K562 (cell line): ENCODE data around the gene USP48. TPM values are rescaled to one million over a fixed set of nuclear protein-coding genes. Genes with fewer than 3 reads are reported as not detected.

ENCODE experiments used
- ATF6 ChIP-seq: sonication (generic); formaldehyde crosslinking; IDR thresholded peaks from 2 replicates; pipeline ENCODE4 v1.4.0; 2020; ENCODE audit warnings: mild to moderate bottlenecking, missing genetic modification reagents
- BCL6 ChIP-seq: fragments of 250-450 bp; sonication (Bioruptor Pico); IDR thresholded peaks from 2 replicates; pipeline ENCODE4 v1.4.0; 2020
- CLOCK ChIP-seq: fragments of 250-450 bp; sonication (Bioruptor Pico); IDR thresholded peaks from 2 replicates; pipeline ENCODE4 v1.4.0; 2020; ENCODE audit warnings: mild to moderate bottlenecking, moderate library complexity, borderline replicate concordance
- CTBP1 ChIP-seq: fragments of 450-650 bp; IDR thresholded peaks from 2 replicates; pipeline ENCODE4 v1.6.1; 2016; ENCODE audit warnings: borderline replicate concordance
- DPF2 ChIP-seq: fragments of 450-650 bp; IDR thresholded peaks from 2 replicates; pipeline ENCODE4 v1.6.1; 2016
- GABPB2 ChIP-seq: fragments of 250-450 bp; sonication (Bioruptor Pico); conservative IDR thresholded peaks from 2 replicates; pipeline ENCODE4 v1.5.1; 2021; ENCODE audit warnings: mild to moderate bottlenecking
- MEIS2 ChIP-seq: fragments of 450-650 bp; IDR thresholded peaks from 2 replicates; pipeline ENCODE4 v1.6.1; 2014; ENCODE audit warnings: mild to moderate bottlenecking; ENCODE audit not compliant: partially characterized antibody
- MITF ChIP-seq: IDR thresholded peaks from 2 replicates; pipeline ENCODE4 v1.6.1; 2014; ENCODE audit warnings: antibody characterized with exemption
- MTF1 ChIP-seq: fragments of 250-450 bp; sonication (Bioruptor Pico); IDR thresholded peaks from 2 replicates; pipeline ENCODE4 v1.9.0; 2021; ENCODE audit warnings: moderate library complexity, mild to moderate bottlenecking, inconsistent platforms, borderline replicate concordance
- PRPF4 ChIP-seq: fragments of 200-400 bp; formaldehyde crosslinking; IDR thresholded peaks from one replicate; pipeline ENCODE4 v1.6.1; 2017; ENCODE audit warnings: low read length, low read depth, mild to moderate bottlenecking; ENCODE audit not compliant: insufficient read depth, poor library complexity, severe bottlenecking
- SMC3 ChIP-seq: conservative IDR thresholded peaks from 2 replicates; pipeline ENCODE4 v1.6.1; 2011; ENCODE audit warnings: low read depth, low read length, improper control_type of control experiment; ENCODE audit not compliant: insufficient read depth
- SP1 ChIP-seq: sonication (generic); formaldehyde crosslinking; IDR thresholded peaks from 2 replicates; pipeline ENCODE4 v1.8.1; 2022; ENCODE audit warnings: mild to moderate bottlenecking, missing genetic modification reagents
- STAG1 ChIP-seq: sonication (generic); formaldehyde crosslinking; IDR thresholded peaks from 2 replicates; pipeline ENCODE4 v1.5.0; 2020; ENCODE audit warnings: missing genetic modification reagents, borderline replicate concordance
- ZBTB33 ChIP-seq: sonication (generic); formaldehyde crosslinking; IDR thresholded peaks from 2 replicates; pipeline ENCODE4 v1.8.1; 2023; ENCODE audit warnings: mild to moderate bottlenecking, missing genetic modification reagents
- ZC3H8 ChIP-seq: fragments of 450-650 bp; IDR thresholded peaks from 2 replicates; pipeline ENCODE4 v1.6.1; 2017
- ZNF398 ChIP-seq: fragments of 250-450 bp; sonication (Bioruptor Pico); IDR thresholded peaks from 2 replicates; pipeline ENCODE4 v1.8.0; 2021; ENCODE audit warnings: moderate library complexity, mild to moderate bottlenecking, inconsistent platforms
- ZNF785 ChIP-seq: fragments of 250-450 bp; sonication (Bioruptor Pico); IDR thresholded peaks from 2 replicates; pipeline ENCODE4 v1.4.0; 2020; ENCODE audit warnings: mild to moderate bottlenecking
- polyA plus RNA-seq, 8 experiments: library from polyadenylated mRNA; depleted of rRNA in 4 of 8; stranded (reverse) in 5 of 8; unstranded in 3 of 8; fragments of >200 nt; fragmentation: Nextera tagmentation in 2 of 8; fragmentation: Illumina TruSeq in 1 of 8; extraction: Ambion mirVana in 2 of 8; extraction: Trizol in 1 of 8; gene quantifications; 2 replicates each; pipeline versions ENCODE4 v1.2.1 to v1.2.3, GENCODE V29; 2011 to 2014; ENCODE audit warnings: inconsistent platforms in 1 of 8, missing spikeins in 1 of 8
- total RNA-seq, 7 experiments: library from RNA; depleted of rRNA in 6 of 7; stranded (reverse); fragments of >200 nt in 6 of 7; fragmentation: Illumina TruSeq in 2 of 7; extraction: Trizol in 2 of 7; gene quantifications; 2 replicates each; pipeline versions ENCODE4 v1.2.1 to v1.2.3, GENCODE V29; 2011 to 2021; ENCODE audit warnings: low replicate concordance in 1 of 7

The USP48 gene
- total and polyA plus RNA-seq, 9 of the 15 experiments (the other 6 are each of a cell fraction or from before 2014, with no cell fraction given): 23.3 to 123 (median 106) TPM

- TF ChIP-seq DPF2 (peak; percentile 83; the same call in 1 of the 2 replicates), MTF1 (CRISPR knock-in tag) (no peak), SMC3 (no peak), STAG1 (CRISPR knock-in tag) (no peak), CLOCK (CRISPR knock-in tag) (no peak), MEIS2 (peak; percentile 51), MITF (no peak), ZBTB33 (CRISPR knock-in tag) (no peak; the same call in 1 of the 2 replicates), ZNF785 (CRISPR knock-in tag) (no peak), ZNF398 (no peak), BCL6 (CRISPR knock-in tag) (no peak), CTBP1 (no peak), SP1 (CRISPR knock-in tag) (peak; percentile 91), PRPF4 (no peak), ZC3H8 (no peak), ATF6 (CRISPR knock-in tag) (no peak), GABPB2 (CRISPR knock-in tag) (no peak)
Observed at GRCh38 chr1:21783679-21784603, 992 bp upstream of the USP48 start (continued).
